Measurements from ENCODE around the gene SYNPR.

Gene SYNPR

GRCh38 chr3:63365671-63366070 is 87.6 kb downstream of the SYNPR start:
- H3K9ac ChIP-seq (ENCODE audit: insufficient read length): no peak overlapping the region
- no peak for TF ChIP-seq FOXP2 (optimal IDR thresholded peaks at IDR 0.05; ENCODE audit: control extremely low read depth, extremely low read length, insufficient read depth)
- no peak for TF ChIP-seq POLR2AphosphoS5 (IDR thresholded peaks at IDR 0.05; ENCODE audit: borderline replicate concordance, low read depth, low read length)
- no peak for TF ChIP-seq EZH2 (IDR thresholded peaks at IDR 0.05)
- no peak overlapping the region for H3K27ac ChIP-seq
- no peaks in the 10 kb centered on the region for H3K9me3 ChIP-seq (ENCODE audit: low read depth, low read length)
- DNase-seq (ENCODE audit: low read depth, low spot score): no peak
- no peaks in the 10 kb centered on the region for H3K36me3 ChIP-seq (ENCODE audit: insufficient read depth, low read length)
- H3K4me3 ChIP-seq: no peak overlapping the region

- H3K9me3 ChIP-seq (ENCODE audit: low read depth, low read length): no peaks in the 10 kb centered on the region
- H3K36me3 ChIP-seq (ENCODE audit: insufficient read depth, low read length): no peaks in the 10 kb centered on the region
- H3K4me3 ChIP-seq: no peak overlapping the region
- TF ChIP-seq EZH2 (IDR thresholded peaks at IDR 0.05): no peak
- no peak for TF ChIP-seq POLR2AphosphoS5 (IDR thresholded peaks at IDR 0.05; ENCODE audit: borderline replicate concordance, low read depth, low read length)
- TF ChIP-seq FOXP2 (optimal IDR thresholded peaks at IDR 0.05; ENCODE audit: control extremely low read depth, extremely low read length, insufficient read depth): no peak
- no peak overlapping the region for H3K9ac ChIP-seq (ENCODE audit: insufficient read length)
- DNase-seq (ENCODE audit: low read depth, low spot score): no peak
- no peak overlapping the region for H3K27ac ChIP-seq
These were observed 92.0 kb downstream of the SYNPR start for GRCh38 chr3:63370094-63370493.

- TF ChIP-seq EZH2 (IDR thresholded peaks at IDR 0.05) (no peak), POLR2AphosphoS5 (IDR thresholded peaks at IDR 0.05; ENCODE audit: borderline replicate concordance, low read depth, low read length) (no peak), FOXP2 (optimal IDR thresholded peaks at IDR 0.05; ENCODE audit: control extremely low read depth, extremely low read length, insufficient read depth) (no peak)
- Histone ChIP-seq H3K36me3 (ENCODE audit: insufficient read depth, low read length) (no peaks in the 10 kb centered on the region), H3K9me3 (ENCODE audit: low read depth, low read length) (no peaks in the 10 kb centered on the region), H3K4me3 (no peak overlapping the region), H3K27ac (no peak overlapping the region), H3K9ac (ENCODE audit: insufficient read length) (no peak overlapping the region)
- no peak for DNase-seq (ENCODE audit: low read depth, low spot score)
These were observed 104.9 kb downstream of the SYNPR start for GRCh38 chr3:63383040-63383439.

- TF ChIP-seq EZH2 (IDR thresholded peaks at IDR 0.05) (no peak), FOXP2 (optimal IDR thresholded peaks at IDR 0.05; ENCODE audit: control extremely low read depth, extremely low read length, insufficient read depth) (no peak), POLR2AphosphoS5 (IDR thresholded peaks at IDR 0.05; ENCODE audit: borderline replicate concordance, low read depth, low read length) (no peak)
- Histone ChIP-seq H3K36me3 (ENCODE audit: insufficient read depth, low read length) (no peaks in the 10 kb centered on the region), H3K4me3 (no peak overlapping the region), H3K27ac (no peak overlapping the region), H3K9ac (ENCODE audit: insufficient read length) (no peak overlapping the region), H3K9me3 (ENCODE audit: low read depth, low read length) (no peaks in the 10 kb centered on the region)
- DNase-seq (ENCODE audit: low read depth, low spot score): no peak
These were observed 106.3 kb downstream of the SYNPR start for GRCh38 chr3:63384382-63384781.

- Histone ChIP-seq H3K9me3 (ENCODE audit: low read depth, low read length) (no peaks in the 10 kb centered on the region), H3K36me3 (ENCODE audit: insufficient read depth, low read length) (no peaks in the 10 kb centered on the region), H3K4me3 (no peak overlapping the region), H3K27ac (no peak overlapping the region), H3K9ac (ENCODE audit: insufficient read length) (no peak overlapping the region)
- TF ChIP-seq FOXP2 (optimal IDR thresholded peaks at IDR 0.05; ENCODE audit: control extremely low read depth, extremely low read length, insufficient read depth): no peak
- no peak for TF ChIP-seq EZH2 (IDR thresholded peaks at IDR 0.05)
- no peak for TF ChIP-seq POLR2AphosphoS5 (IDR thresholded peaks at IDR 0.05; ENCODE audit: borderline replicate concordance, low read depth, low read length)
- no peak for DNase-seq (ENCODE audit: low read depth, low spot score)
These were observed 107.5 kb downstream of the SYNPR start for GRCh38 chr3:63385629-63386028.

GRCh38 chr3:63386568-63386967 is 108.5 kb downstream of the SYNPR start:
- Histone ChIP-seq H3K36me3 (ENCODE audit: insufficient read depth, low read length) (no peaks in the 10 kb centered on the region), H3K27ac (no peak overlapping the region), H3K9me3 (ENCODE audit: low read depth, low read length) (no peaks in the 10 kb centered on the region), H3K4me3 (no peak overlapping the region), H3K9ac (ENCODE audit: insufficient read length) (no peak overlapping the region)
- DNase-seq (ENCODE audit: low read depth, low spot score): no peak
- TF ChIP-seq POLR2AphosphoS5 (IDR thresholded peaks at IDR 0.05; ENCODE audit: borderline replicate concordance, low read depth, low read length) (no peak), FOXP2 (optimal IDR thresholded peaks at IDR 0.05; ENCODE audit: control extremely low read depth, extremely low read length, insufficient read depth) (no peak), EZH2 (IDR thresholded peaks at IDR 0.05) (no peak)

GRCh38 chr3:63387568-63387967 is 109.5 kb downstream of the SYNPR start:
- no peak for DNase-seq (ENCODE audit: low read depth, low spot score)
- no peaks in the 10 kb centered on the region for H3K36me3 ChIP-seq (ENCODE audit: insufficient read depth, low read length)
- H3K9me3 ChIP-seq (ENCODE audit: low read depth, low read length): no peaks in the 10 kb centered on the region
- H3K9ac ChIP-seq (ENCODE audit: insufficient read length): no peak overlapping the region
- TF ChIP-seq FOXP2 (optimal IDR thresholded peaks at IDR 0.05; ENCODE audit: control extremely low read depth, extremely low read length, insufficient read depth) (no peak), POLR2AphosphoS5 (IDR thresholded peaks at IDR 0.05; ENCODE audit: borderline replicate concordance, low read depth, low read length) (no peak), EZH2 (IDR thresholded peaks at IDR 0.05) (no peak)
- no peak overlapping the region for H3K27ac ChIP-seq
- no peak overlapping the region for H3K4me3 ChIP-seq

- TF ChIP-seq POLR2AphosphoS5 (IDR thresholded peaks at IDR 0.05; ENCODE audit: borderline replicate concordance, low read depth, low read length) (no peak), FOXP2 (optimal IDR thresholded peaks at IDR 0.05; ENCODE audit: control extremely low read depth, extremely low read length, insufficient read depth) (no peak), EZH2 (IDR thresholded peaks at IDR 0.05) (no peak)
- no peaks in the 10 kb centered on the region for H3K9me3 ChIP-seq (ENCODE audit: low read depth, low read length)
- H3K4me3 ChIP-seq: no peak overlapping the region
- H3K9ac ChIP-seq (ENCODE audit: insufficient read length): no peak overlapping the region
- H3K27ac ChIP-seq: no peak overlapping the region
- H3K36me3 ChIP-seq (ENCODE audit: insufficient read depth, low read length): no peaks in the 10 kb centered on the region
- no peak for DNase-seq (ENCODE audit: low read depth, low spot score)
These were observed 112.7 kb downstream of the SYNPR start for GRCh38 chr3:63390710-63391230.

- no peak overlapping the region for H3K27ac ChIP-seq
- no peaks in the 10 kb centered on the region for H3K9me3 ChIP-seq (ENCODE audit: low read depth, low read length)
- H3K4me3 ChIP-seq: no peak overlapping the region
- H3K36me3 ChIP-seq (ENCODE audit: insufficient read depth, low read length): no peaks in the 10 kb centered on the region
- no peak overlapping the region for H3K9ac ChIP-seq (ENCODE audit: insufficient read length)
- TF ChIP-seq FOXP2 (optimal IDR thresholded peaks at IDR 0.05; ENCODE audit: control extremely low read depth, extremely low read length, insufficient read depth) (no peak), POLR2AphosphoS5 (IDR thresholded peaks at IDR 0.05; ENCODE audit: borderline replicate concordance, low read depth, low read length) (no peak), EZH2 (IDR thresholded peaks at IDR 0.05) (no peak)
- DNase-seq (ENCODE audit: low read depth, low spot score): no peak
These were observed 117.9 kb downstream of the SYNPR start for GRCh38 chr3:63395960-63396359.
